Stimulated activated CD8-positive, alpha-beta memory T cell treated with anti-CD3 and anti-CD28 coated beads, Interleukin-4, amount 100 ng/mL, for 4 hours (primary cell): ENCODE measurements around the gene ZFAND5.

Experiments used
- DNase-seq, 2 donors: peaks; one replicate each; pipeline ENCODE4 v3.0.0-alpha.2; 2020; ENCODE audit warnings: low read depth in 2 of 2, low spot score in 1 of 2

ZFAND5 gene

DNA sequence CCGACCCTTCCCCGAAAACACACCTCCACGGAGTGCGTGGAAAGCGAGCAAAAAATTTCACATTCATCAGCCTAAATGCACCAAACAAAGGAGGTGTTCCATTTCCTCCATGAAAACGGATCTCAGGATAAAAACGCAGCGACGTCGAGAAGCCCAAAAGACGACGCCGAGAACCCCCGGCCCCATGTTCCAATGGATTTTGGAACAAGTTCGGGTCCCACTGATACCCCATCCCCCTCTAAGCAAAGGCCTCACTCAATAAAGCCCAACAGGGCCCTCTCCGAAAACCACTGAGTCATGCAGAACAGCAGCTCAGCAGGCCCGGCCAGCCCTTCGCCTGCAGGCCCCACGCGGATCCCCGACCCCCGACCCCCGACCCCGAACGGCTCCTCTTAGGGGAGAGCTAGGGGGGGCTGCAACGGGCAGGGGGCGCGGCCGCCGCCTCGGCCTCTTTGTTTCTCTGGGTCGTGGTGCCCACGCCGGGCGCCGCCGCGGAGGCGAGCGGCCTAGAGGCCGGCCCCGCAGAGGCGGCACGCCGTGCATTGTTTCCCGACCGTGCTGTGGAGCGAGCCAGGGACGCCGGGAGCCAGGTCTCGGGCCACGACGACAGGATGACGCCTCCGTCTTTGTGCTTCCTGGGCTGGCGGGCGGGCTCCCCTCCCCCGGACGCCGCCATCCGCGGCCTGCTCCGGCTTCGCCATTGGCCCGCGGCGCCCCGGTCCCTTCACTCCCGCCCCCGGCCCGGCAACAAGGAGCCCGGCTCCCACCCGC lies 915 bp downstream of the ZFAND5 start:
- peak in 1 of 2 donors; percentile 50 for DNase-seq

- DNase-seq: no peak
Measured at GRCh38 chr9:72363236-72363635, 1.8 kb downstream of the ZFAND5 start.

- peak; percentile 4 to 5 for DNase-seq
Measured at GRCh38 chr9:72362680-72363139, 2.3 kb downstream of the ZFAND5 start.

DNA sequence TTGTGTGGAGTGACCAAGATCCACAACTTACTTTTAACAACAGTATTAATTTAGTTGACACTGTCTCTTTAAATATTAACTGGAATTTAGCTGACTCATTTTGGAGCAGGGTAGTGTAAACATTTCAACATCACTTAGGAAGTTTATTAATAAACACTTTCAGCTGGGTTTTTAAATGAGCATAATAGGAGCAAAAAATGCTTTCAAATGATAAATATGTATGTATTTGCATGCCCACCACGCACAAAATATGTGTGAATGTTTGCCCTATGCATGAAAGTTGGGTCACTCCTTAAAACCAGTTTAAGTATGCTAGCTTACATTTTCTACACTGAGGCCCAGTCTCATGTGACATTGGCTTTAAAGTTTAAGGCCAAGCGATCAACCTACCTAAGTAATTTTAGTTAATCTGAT lies 2.9 kb downstream of the ZFAND5 start:
- no peak for DNase-seq

GRCh38 chr9:72361217-72361616 lies 3.8 kb downstream of the ZFAND5 start:
- no peak for DNase-seq

DNA sequence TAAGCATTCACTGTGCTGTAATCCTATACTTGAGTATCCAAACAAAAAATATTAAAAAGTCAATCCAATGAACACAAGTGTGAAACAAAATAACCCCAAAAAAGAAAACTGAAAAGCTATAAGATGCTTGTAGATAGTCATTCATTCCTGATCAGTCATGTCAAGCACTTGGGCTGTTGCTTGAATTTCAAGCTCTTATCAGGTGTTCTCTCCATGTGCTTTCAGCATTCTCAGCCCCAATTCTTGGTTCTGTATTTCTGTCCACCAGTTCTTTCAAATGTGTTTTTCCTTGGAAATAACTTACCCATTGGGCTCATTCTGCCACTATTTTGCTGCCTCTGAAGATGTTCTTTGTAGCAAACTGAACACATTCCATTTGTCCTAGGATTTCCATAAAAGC lies 4.7 kb downstream of the ZFAND5 start:
- no peak for DNase-seq

DNA sequence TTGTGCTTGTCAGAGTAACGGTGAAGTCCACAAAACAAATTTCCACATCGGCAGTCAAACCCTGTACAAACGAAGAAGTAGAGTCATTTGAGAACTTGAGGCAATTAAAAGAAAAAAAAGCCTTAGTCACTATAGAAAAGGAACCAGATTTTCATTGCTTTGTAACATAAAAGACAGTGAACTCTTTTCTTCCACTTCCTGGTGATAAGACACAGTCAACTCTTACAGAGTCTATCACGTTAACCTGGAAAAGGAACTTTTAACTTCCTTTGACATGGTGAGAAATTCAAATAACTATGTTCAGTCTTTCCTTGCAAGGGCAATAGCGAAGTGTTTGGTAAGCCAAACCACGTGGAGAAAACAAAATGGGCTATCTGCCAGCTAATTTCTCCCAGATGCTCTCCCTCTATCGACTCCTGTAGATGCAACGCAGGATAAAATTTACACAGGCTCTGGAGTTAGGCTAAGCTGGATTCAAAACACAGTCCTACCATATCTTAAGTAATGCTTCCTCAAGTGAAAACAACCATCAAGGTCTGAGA lies 8.9 kb downstream of the ZFAND5 start:
- no peak for DNase-seq

DNA sequence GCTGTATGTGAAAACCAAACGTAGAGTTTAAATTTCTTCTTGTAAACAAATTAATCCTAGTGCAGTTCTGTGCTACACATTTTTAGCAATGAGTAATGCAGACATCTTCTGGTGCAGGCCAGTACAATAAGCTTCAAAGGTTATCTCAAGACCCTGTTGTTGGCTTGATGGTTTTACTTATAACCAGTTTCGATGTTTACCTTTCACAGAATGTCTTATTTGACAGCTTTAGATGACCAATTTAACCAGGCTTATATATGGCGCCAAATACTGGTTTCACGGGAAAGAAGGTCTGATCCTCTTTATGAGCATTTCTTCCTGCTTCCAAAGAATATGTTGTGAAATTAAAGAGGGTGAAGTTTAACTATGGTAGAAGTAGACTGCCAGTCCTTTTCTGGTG lies 9.9 kb downstream of the ZFAND5 start:
- no peak for DNase-seq

DNA sequence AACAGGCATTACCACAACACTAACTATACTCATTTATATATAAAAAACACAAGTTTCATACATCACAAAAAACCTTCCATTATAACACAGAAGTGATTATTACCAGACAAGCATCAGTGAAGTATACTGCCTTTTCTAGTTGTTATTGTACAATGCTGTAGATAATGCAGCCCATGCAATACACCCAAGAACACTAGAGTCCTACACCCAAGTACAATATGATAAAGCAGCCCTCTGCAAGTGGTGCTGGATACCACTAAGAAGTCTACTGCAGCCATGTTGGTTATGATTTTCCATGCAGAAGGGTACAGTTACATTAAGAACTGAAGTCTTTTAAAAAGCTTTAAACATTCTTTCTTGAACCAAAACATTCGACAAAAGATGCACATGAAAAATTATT lies 10.3 kb downstream of the ZFAND5 start:
- DNase-seq: no peak

GRCh38 chr9:72353455-72354116 lies 11.4 kb downstream of the ZFAND5 start:
- no peak for DNase-seq

GRCh38 chr9:72352911-72353388 lies 12.1 kb downstream of the ZFAND5 start:
- no peak for DNase-seq

DNA sequence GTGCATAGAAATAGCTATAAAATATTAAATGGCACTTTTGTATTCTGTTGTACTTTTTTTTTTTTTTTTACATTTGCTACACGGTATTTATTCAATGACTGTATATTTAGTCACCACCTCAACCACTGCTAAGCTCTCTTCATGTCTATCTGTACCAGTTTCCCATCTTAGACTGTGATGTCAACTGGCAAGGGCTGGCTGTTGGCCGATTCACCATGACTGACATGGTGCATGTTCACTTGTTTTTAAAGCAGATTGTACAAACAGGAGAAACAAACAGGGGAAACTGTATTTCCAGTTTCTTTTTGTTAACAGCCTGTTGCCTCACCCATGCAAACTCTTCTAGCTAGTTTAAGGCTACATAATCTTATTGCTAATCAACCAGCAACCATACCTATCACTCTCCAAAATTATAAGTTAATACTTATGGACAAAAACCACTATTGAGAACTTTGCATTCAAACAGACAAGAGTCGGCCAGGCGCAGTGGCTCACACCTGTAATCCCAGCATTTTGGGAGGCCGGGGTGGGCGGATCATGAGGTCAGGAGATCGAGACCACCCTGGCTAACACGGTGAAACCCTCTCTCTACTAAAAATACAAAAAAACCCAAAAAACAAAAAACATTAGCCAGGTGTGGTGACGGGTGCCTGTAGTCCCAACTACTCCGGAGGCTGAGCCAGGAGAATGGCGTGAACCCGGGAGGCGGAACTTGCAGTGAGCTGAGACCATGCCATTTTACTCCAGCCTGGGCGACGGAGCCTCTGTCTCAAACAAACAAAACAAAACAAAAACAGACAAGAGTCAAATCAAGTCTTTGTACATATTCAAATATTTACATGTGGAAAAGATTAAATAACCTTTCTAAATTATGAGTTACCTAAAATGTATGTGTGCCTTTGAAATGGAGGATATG lies 13.2 kb downstream of the ZFAND5 start:
- no peak for DNase-seq

GRCh38 chr9:72349911-72350310 lies 15.1 kb downstream of the ZFAND5 start:
- no peak for DNase-seq

GRCh38 chr9:72349240-72349639 lies 15.8 kb downstream of the ZFAND5 start:
- no peak for DNase-seq

- DNase-seq: no peak
Measured at GRCh38 chr9:72346333-72346732, 18.7 kb downstream of the ZFAND5 start.

GRCh38 chr9:72338631-72339030 lies 26.4 kb downstream of the ZFAND5 start:
- no peak for DNase-seq

- DNase-seq: no peak
Measured at GRCh38 chr9:72337286-72337685, 27.7 kb downstream of the ZFAND5 start.

DNA sequence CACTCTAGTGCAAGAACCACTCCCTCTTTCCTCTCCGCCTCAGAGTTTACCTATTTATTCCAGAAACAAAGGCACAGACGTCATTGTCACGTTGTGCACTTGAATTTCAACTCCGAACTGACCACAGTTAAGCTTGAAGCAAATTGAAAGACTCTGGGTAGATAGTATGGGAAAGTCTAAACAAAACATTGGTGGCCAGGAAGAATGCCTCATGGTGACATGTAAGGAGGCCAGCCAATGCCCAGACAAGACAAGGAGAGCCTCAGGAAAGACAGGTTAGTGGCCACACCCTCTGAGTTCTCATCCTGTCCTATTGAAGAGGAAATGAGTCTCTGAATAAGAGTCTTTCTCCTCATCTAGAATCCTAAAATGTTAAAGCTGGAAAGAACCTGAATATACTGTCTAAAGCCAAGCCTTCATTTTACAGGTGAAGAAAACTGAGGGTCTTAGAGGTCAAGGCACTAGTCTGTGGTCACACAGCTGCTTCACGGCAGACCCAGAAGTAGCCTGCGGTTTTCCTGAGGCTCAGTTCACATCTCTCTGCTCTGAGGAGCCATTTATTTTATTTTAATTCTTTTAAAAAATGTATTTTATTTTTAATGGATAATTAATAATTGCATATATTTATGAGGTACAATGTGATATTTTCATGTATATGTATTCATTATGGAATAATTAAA lies 30.2 kb downstream of the ZFAND5 start:
- DNase-seq: no peak

DNA sequence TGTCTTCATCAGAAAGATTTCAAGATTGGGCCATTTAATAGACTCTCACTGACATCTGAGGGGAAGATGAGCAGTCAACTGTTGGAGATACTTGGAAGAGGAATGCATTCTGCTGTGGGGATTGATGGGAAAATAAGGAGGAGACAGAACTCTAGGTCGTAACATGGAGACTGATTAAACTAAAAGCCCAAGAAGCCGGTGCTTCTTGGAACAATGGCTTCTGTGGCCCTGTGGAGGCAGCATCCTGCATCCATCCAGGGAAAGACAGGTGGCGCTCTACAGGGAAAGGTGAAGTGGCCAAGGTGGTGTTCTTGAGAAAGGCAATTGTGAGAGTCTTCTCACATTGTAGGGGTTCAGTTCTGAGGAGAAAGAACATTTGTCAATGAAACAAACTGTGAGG lies 31.3 kb downstream of the ZFAND5 start:
- no peak for DNase-seq

DNA sequence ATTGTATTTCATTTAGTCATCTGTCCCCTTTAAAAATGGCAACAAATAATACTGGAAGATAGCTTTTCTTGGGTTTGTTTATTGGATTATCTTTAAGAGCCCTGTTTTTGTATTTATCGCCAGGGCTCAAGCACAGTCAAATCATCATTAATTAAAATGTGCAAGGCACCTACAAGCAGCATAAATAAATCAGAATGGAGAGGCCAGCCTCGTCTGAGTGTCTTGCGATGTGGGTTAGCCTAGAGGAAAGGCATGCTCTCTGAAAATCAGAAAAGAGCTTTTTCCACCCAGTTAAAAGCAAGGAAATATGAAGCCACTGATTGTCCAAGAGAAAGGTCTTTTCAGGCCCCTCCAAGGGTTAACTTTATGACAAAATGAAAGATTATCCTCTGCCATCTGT lies 31.8 kb downstream of the ZFAND5 start:
- DNase-seq: no peak

- no peak for DNase-seq
Measured at GRCh38 chr9:72332351-72332750, 32.7 kb downstream of the ZFAND5 start.
